GM12873 (cell line): ENCODE results near the gene SLC25A26.
A peak's percentile ranks its signal among the peaks of the same experiment; 100 is the strongest.

Source experiments
- TF ChIP-seq, protein P1 (sequence below): IDR thresholded peaks from 2 replicates; pipeline ENCODE4 v1.5.1; 2012; ENCODE audit warnings: low read depth, mild to moderate bottlenecking, moderate library complexity, low read length, control low read depth; ENCODE audit not compliant: insufficient read depth; ENCODE audit errors: missing control alignments

The SLC25A26 gene

DNA sequence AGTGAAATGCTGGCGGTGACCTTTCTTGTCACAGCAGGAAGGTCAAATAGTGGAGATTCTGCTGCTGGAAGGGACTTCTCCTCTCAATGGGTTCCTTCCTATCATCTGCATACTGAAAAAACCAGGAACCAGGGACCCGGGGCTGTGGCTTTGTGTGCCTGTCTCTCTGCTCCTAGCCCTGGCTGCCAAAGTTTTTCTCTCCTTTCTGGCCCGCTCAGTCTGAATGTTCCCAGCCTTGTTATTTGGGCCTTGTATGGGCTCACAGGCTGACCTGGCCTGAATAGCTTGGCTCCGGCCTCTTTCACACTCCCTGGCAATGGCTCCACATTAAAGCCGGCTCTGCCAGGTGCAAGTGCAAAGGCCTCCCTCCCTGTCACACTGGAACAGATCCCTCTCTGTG, 185.4 kb downstream of the SLC25A26 start:
- TF ChIP-seq, protein P1, sequence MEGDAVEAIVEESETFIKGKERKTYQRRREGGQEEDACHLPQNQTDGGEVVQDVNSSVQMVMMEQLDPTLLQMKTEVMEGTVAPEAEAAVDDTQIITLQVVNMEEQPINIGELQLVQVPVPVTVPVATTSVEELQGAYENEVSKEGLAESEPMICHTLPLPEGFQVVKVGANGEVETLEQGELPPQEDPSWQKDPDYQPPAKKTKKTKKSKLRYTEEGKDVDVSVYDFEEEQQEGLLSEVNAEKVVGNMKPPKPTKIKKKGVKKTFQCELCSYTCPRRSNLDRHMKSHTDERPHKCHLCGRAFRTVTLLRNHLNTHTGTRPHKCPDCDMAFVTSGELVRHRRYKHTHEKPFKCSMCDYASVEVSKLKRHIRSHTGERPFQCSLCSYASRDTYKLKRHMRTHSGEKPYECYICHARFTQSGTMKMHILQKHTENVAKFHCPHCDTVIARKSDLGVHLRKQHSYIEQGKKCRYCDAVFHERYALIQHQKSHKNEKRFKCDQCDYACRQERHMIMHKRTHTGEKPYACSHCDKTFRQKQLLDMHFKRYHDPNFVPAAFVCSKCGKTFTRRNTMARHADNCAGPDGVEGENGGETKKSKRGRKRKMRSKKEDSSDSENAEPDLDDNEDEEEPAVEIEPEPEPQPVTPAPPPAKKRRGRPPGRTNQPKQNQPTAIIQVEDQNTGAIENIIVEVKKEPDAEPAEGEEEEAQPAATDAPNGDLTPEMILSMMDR = no peak

DNA sequence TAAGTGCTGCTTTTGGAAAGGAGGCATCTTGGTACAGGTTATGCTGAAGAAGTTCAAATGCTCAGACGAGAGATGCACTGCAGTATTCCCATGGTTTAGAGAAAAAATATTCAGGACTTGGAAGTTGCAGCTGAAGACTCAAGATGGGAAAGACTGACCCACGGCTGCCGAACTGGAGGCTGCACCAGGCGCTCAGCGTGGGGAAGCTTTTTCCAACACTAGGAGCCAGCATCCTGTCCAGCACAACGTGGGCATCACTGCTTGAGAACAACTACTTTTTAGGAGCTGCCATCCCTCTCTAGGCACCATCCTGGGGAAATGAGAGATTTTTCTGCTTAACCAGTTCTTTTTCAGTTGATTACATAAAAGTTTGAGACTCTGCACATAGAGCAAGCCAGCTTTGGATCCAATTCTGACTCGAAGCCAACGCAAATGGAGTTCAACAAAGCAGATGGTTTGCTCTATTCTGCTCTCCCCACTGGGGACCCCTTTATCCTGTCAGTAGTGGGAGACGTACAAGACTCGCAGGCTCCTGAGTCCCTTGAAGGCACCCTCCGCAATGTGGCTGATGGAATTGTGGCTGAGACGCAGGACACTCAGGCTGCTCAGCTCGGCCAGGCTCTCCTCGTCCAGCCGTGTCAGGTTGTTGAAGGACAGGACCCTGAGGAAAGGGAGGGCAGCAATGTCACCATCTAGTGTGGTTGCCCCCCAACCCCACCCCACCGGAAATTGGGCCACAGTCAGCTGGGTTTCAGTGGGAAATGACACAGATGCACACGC, 186.2 kb downstream of the SLC25A26 start:
- TF ChIP-seq, protein P1 = no peak

DNA sequence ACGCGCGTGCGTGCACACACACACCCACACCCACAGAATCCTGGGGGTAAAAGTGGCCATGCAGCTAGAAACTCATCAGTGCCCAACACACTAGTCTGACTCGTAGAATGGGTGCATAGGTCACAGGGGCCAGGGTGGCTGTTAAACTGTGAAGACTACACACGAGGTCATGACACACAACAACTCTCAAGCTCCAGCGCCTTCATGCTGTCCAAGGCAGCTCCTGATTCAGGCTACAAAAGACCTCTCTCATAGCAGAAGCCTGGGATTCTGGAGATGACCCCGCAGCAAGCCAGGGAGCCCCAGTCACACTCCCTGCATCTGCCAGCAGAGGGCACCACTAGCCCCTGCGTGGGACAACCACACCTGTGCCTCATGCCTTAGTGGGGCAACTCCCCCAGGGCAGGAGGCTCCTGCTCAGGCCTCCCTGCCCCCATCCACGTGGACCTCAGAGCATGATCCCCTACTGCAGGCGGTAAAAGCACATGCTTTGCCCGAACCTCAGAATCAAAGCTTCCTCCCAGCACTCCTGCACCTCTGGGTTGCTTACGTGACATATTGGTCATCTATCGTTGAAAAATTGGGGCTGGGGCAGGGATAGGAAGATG, 186.9 kb downstream of the SLC25A26 start:
- TF ChIP-seq, protein P1 = peak; percentile 98

DNA sequence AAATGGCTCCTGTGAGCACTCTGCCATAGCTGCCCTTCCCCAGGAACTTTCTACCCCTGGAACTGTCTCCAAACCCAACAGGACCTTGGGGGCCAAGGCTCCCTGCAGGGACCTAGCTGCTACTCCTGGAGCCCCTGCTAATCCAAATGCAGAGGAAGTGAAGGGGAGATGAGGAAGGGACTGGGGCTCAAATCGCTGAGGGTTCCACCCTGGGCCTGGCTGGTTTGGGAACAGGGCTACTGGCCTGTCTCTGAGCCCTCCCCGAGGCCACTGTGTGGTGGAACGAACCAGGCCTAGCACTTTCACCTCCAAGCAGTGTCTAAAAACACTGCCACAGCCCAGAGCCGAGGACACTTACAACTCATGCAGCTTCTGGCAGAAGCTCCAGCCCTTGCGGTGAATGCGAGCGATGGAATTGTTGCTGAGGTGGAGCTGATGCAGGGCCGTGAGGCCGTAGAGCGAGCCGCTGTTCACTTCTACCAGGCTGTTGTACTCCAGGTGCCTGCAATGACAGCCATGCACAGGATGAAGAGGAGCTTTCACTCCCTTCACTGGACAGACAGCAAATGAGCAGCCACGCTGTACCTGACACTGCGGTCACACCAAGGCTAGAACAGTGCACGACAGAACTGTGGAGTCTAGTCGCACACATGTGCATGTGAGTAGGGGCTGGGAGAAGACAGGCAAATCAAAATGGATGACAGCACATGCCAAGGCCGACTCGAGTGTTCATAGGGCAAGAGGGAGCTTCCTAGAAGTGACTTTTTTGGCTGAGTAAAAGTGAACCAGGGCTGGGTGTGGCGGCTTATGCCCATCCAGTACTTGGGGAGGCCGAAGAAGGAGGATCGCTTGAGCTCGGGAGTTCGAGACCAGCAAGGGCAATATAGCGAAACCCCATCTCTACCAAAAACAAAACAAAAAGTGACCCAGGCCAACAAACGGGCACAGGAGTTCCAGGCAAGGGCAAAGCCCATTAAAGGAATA, 189.3 kb downstream of the SLC25A26 start:
- TF ChIP-seq, protein P1 = no peak

DNA sequence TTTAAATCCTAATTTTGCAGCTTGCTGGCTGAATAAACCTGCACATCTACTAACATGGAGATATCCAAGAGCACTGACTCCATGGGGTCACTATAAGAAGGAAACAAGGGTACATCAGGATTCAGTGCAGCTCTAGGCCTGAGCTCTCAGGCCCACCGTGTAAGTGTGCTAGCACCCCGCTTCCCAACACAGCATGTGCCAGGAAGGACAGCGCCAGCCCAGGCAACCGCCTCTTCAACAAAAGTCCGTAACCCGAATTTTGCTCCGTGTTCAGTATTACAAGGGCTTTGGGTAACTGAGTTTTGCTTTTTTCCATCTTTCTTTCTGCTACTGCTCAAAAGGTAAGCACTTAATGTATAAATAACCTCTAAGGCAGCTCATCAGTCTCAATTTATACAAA, 190.2 kb downstream of the SLC25A26 start:
- TF ChIP-seq, protein P1 = no peak

DNA sequence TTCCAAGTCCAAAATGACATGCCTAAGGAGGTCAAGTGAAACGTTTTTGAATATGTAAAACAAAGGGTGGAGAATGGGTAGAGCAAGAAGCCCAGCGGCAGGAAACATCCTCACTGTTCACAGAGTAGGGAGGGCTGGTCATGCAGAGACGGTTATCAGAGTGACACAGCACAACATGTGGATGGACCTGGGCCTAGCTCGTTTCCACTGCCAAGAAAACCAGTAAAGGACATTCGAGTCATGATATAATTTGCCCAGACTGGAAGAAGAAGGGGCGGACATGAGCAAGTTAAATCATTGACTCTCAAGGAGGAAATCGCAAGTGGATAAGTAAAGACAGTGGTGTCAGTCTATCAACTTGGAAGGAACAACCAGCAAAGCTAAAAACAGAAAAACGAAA, 190.7 kb downstream of the SLC25A26 start:
- TF ChIP-seq, protein P1 = no peak
